H54 (cell line): Measurements from ENCODE around the gene THRSP.
A peak's percentile ranks its signal among the peaks of the same experiment; 100 is the strongest.
"Not testable (repeated sequence)": the region's sequence is repeated elsewhere in the genome, so short reads cannot be mapped to it uniquely, and the experiment has no call there.

Source experiments
- DNase-seq: peaks from one replicate; pipeline ENCODE4 v3.0.0; 2011; ENCODE audit warnings: low spot score, mixed read lengths; ENCODE audit not compliant: insufficient read length
- FAIRE-seq: peaks from 3 replicates; lab custom pipeline; 2011; peaks lifted over from hg19 to GRCh38; lab: Jason Lieb, UNC
- POLR2A ChIP-seq: IDR thresholded peaks from 2 replicates; pipeline ENCODE4 v1.6.1; 2011; ENCODE audit warnings: low read depth, mild to moderate bottlenecking, low read length

The THRSP gene

GRCh38 chr11:78063440-78064181, at the start of gene THRSP:
THRSP (plus strand) TSS chr11:78063861; CDS start chr11:78063882, 21 bp downstream.
- no peak for DNase-seq
- TF ChIP-seq POLR2A: no peak
- FAIRE-seq: no peak

GRCh38 chr11:78014937-78015520, 48.6 kb upstream of the THRSP start:
- DNase-seq, FAIRE-seq: not testable (repeated sequence)

GRCh38 chr11:78015878-78016277, 47.8 kb upstream of the THRSP start:
- no peak for TF ChIP-seq POLR2A
- FAIRE-seq: no peak
- no peak for DNase-seq

GRCh38 chr11:78019808-78020207, 43.9 kb upstream of the THRSP start:
- no peak for TF ChIP-seq POLR2A
- FAIRE-seq (no peak), DNase-seq (peak; percentile 31)

- TF ChIP-seq POLR2A: no peak
- FAIRE-seq: no peak
- no peak for DNase-seq
Observed at GRCh38 chr11:78020246-78020645, 43.4 kb upstream of the THRSP start.

- FAIRE-seq: no peak
- no peak for TF ChIP-seq POLR2A
Observed at GRCh38 chr11:78021611-78022010, 42.0 kb upstream of the THRSP start.

GRCh38 chr11:78022397-78023396, 41.0 kb upstream of the THRSP start, which contains the start of gene KCTD14:
KCTD14 (minus strand) TSS chr11:78023276; CDS start chr11:78023249, 27 bp downstream.
- TF ChIP-seq POLR2A: no peak
- FAIRE-seq: no peak
- DNase-seq: no peak

More at GRCh38 chr11:78021611-78022010, 42.0 kb upstream of the THRSP start:
- DNase-seq: no peak

GRCh38 chr11:78023426-78023825, 40.2 kb upstream of the THRSP start:
- no peak for FAIRE-seq
- DNase-seq: no peak
- TF ChIP-seq POLR2A: no peak

- FAIRE-seq: no peak
- DNase-seq: no peak
- TF ChIP-seq POLR2A: no peak
Observed at GRCh38 chr11:78025378-78025777, 38.3 kb upstream of the THRSP start.

GRCh38 chr11:78027759-78028158, 35.9 kb upstream of the THRSP start:
- no peak for FAIRE-seq

GRCh38 chr11:78028423-78028822, 35.2 kb upstream of the THRSP start:
- not testable (repeated sequence) for FAIRE-seq, DNase-seq

More at GRCh38 chr11:78027759-78028158, 35.9 kb upstream of the THRSP start:
- DNase-seq: no peak
- TF ChIP-seq POLR2A: no peak

- TF ChIP-seq POLR2A: no peak
- FAIRE-seq (peak; percentile 48), DNase-seq (no peak)
Observed at GRCh38 chr11:78030429-78031325, 33.0 kb upstream of the THRSP start.

GRCh38 chr11:78031629-78032028, 32.0 kb upstream of the THRSP start:
- FAIRE-seq (no peak), DNase-seq (no peak)
- no peak for TF ChIP-seq POLR2A
